Measurements from ENCODE around the gene PGA4. TPM values are rescaled to one million over a fixed set of nuclear protein-coding genes. Genes with fewer than 3 reads are reported as not detected.
"Not testable (repeated sequence)": the region's sequence is repeated elsewhere in the genome, so short reads cannot be mapped to it uniquely, and the experiment has no call there.

The PGA4 gene
- total and polyA plus RNA-seq, 7 experiments from 2014 or later, result 1.9 TPM; not detected in 6

- POLR2A ChIA-PET; CTCF ChIA-PET; H3K9me3 ChIP-seq (ENCODE audit: control insufficient read depth in 2 of 3, low read length in 3 of 3); H3K36me3 Mint-ChIP-seq; H3K4me3 Mint-ChIP-seq; H3K27ac ChIP-seq (ENCODE audit: low read depth, low read length); H3K4me1 ChIP-seq (ENCODE audit: control insufficient read depth in 2 of 2, insufficient read depth in 2 of 2, low read length in 2 of 2); H3K27ac Mint-ChIP-seq; H3K36me3 ChIP-seq (ENCODE audit: control insufficient read depth in 2 of 3, insufficient read depth in 3 of 3, low read length in 3 of 3); H3K27me3 ChIP-seq (ENCODE audit: control insufficient read depth in 2 of 2, insufficient read depth in 2 of 2, low read length in 2 of 2); H3K27me3 Mint-ChIP-seq; H3K9me3 Mint-ChIP-seq; ATAC-seq; intact Hi-C loops (cut with micrococcal nuclease); H3K4me3 ChIP-seq (ENCODE audit: low read length); DNase-seq; H3K4me1 Mint-ChIP-seq: not testable (repeated sequence)
These were observed 11.5 kb upstream of the PGA4 start for GRCh38 chr11:61210629-61211028.

- H3K9me3 Mint-ChIP-seq; H3K27me3 Mint-ChIP-seq; POLR2A ChIA-PET; CTCF ChIA-PET; intact Hi-C loops (cut with micrococcal nuclease); H3K36me3 Mint-ChIP-seq; H3K4me1 Mint-ChIP-seq; H3K27me3 ChIP-seq (ENCODE audit: control insufficient read depth in 2 of 2, insufficient read depth in 2 of 2, low read length in 2 of 2); H3K36me3 ChIP-seq (ENCODE audit: control insufficient read depth in 2 of 3, insufficient read depth in 3 of 3, low read length in 3 of 3); H3K27ac ChIP-seq (ENCODE audit: low read depth, low read length); DNase-seq; H3K9me3 ChIP-seq (ENCODE audit: control insufficient read depth in 2 of 3, low read length in 3 of 3); H3K27ac Mint-ChIP-seq; ATAC-seq; H3K4me3 ChIP-seq (ENCODE audit: low read length); H3K4me1 ChIP-seq (ENCODE audit: control insufficient read depth in 2 of 2, insufficient read depth in 2 of 2, low read length in 2 of 2); H3K4me3 Mint-ChIP-seq: not testable (repeated sequence)
These were observed 10.7 kb upstream of the PGA4 start for GRCh38 chr11:61211327-61211952.

DNA sequence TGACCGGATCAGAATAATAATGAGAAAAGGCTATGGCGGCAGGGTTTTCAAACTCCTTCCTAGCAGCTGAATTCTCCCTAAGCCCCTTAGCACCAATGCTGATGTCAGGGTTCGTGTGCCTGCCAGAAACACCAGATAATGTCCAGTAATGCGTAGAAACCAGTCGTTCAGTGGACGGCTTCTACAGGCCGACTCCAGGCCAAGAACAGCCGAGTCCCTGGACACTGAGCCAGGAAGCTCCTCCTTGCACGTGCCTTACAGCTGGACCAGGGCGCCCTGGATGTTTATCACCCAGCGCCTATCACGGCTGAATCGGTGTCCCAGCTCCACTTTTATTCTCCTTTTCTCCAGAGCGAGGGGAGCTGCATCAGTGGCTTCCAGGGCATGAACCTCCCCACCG lies 9.9 kb upstream of the PGA4 start:
- H3K27ac Mint-ChIP-seq; H3K36me3 ChIP-seq (ENCODE audit: control insufficient read depth in 2 of 3, insufficient read depth in 3 of 3, low read length in 3 of 3); H3K36me3 Mint-ChIP-seq; H3K4me1 Mint-ChIP-seq; H3K27me3 ChIP-seq (ENCODE audit: control insufficient read depth in 2 of 2, insufficient read depth in 2 of 2, low read length in 2 of 2); DNase-seq; H3K4me3 Mint-ChIP-seq; H3K4me1 ChIP-seq (ENCODE audit: control insufficient read depth in 2 of 2, insufficient read depth in 2 of 2, low read length in 2 of 2); H3K4me3 ChIP-seq (ENCODE audit: low read length); intact Hi-C loops (cut with micrococcal nuclease); H3K27ac ChIP-seq (ENCODE audit: low read depth, low read length); CTCF ChIA-PET; POLR2A ChIA-PET; H3K27me3 Mint-ChIP-seq; H3K9me3 ChIP-seq (ENCODE audit: control insufficient read depth in 2 of 3, low read length in 3 of 3); ATAC-seq; H3K9me3 Mint-ChIP-seq: not testable (repeated sequence)

DNA sequence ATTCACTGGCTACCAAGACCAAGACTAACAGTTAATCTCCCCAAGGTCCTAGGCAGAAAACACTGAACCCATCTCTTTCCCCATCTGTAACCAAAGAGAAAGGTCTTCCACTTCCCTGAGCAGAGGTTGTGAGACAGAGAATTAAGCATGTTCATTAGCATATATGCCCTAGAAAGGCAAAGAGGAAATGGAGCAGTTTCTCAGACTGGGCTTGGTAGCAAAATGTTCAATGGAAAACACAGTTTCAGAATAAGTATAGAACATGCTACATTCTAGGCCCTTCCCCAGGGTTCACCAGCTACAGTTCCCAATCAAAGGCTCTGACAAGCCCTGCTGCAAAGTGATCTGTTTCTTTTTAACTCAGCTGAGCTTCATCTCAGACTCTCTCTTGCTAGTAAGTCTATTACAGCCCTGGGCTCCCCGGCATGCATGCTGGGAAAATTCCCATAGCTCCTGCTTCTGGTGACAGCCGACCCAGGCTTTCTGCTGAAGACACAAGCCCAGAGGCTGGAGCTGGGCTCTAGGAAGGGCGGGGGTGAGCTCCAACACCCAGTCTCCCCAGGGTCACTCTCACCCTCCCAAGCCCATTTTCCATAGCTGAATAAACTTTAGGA lies 8.3 kb upstream of the PGA4 start:
- CTCF ChIA-PET; H3K36me3 Mint-ChIP-seq; ATAC-seq; H3K27me3 ChIP-seq (ENCODE audit: control insufficient read depth in 2 of 2, insufficient read depth in 2 of 2, low read length in 2 of 2); H3K36me3 ChIP-seq (ENCODE audit: control insufficient read depth in 2 of 3, insufficient read depth in 3 of 3, low read length in 3 of 3); intact Hi-C loops (cut with micrococcal nuclease); H3K4me1 Mint-ChIP-seq; H3K27me3 Mint-ChIP-seq; POLR2A ChIA-PET; H3K27ac ChIP-seq (ENCODE audit: low read depth, low read length); H3K27ac Mint-ChIP-seq; H3K4me1 ChIP-seq (ENCODE audit: control insufficient read depth in 2 of 2, insufficient read depth in 2 of 2, low read length in 2 of 2); H3K4me3 ChIP-seq (ENCODE audit: low read length); H3K4me3 Mint-ChIP-seq; H3K9me3 Mint-ChIP-seq; H3K9me3 ChIP-seq (ENCODE audit: control insufficient read depth in 2 of 3, low read length in 3 of 3); DNase-seq: not testable (repeated sequence)

DNA sequence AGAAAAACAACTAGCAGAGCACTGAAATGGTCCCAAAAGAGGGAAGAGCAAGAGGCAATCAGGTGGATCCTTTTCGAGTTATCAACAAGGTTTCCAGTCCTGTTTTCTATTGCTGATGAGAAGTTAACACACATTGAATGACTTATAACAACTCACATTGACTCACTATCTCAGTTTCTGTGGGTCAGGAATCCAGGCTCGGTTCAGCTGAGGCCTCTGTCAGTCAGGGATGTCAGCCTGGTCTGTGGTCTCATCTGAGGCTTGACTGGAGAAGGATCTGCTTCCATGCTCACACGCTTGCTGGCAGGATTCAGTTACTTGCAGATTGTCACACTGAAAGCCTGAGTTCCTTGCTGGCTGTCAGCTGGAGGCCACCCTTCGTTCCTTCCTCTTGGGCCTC lies 3.8 kb upstream of the PGA4 start:
- H3K9me3 Mint-ChIP-seq; H3K9me3 ChIP-seq (ENCODE audit: control insufficient read depth in 2 of 3, low read length in 3 of 3); H3K4me3 Mint-ChIP-seq; H3K27me3 Mint-ChIP-seq; H3K36me3 Mint-ChIP-seq; H3K27ac ChIP-seq (ENCODE audit: low read depth, low read length); H3K36me3 ChIP-seq (ENCODE audit: control insufficient read depth in 2 of 3, insufficient read depth in 3 of 3, low read length in 3 of 3); DNase-seq; H3K4me1 Mint-ChIP-seq; H3K27ac Mint-ChIP-seq; H3K27me3 ChIP-seq (ENCODE audit: control insufficient read depth in 2 of 2, insufficient read depth in 2 of 2, low read length in 2 of 2); POLR2A ChIA-PET; ATAC-seq; H3K4me1 ChIP-seq (ENCODE audit: control insufficient read depth in 2 of 2, insufficient read depth in 2 of 2, low read length in 2 of 2); H3K4me3 ChIP-seq (ENCODE audit: low read length); intact Hi-C loops (cut with micrococcal nuclease); CTCF ChIA-PET: not testable (repeated sequence)

- H3K9me3 ChIP-seq (ENCODE audit: control insufficient read depth in 2 of 3, low read length in 3 of 3); H3K27me3 ChIP-seq (ENCODE audit: control insufficient read depth in 2 of 2, insufficient read depth in 2 of 2, low read length in 2 of 2); H3K36me3 ChIP-seq (ENCODE audit: control insufficient read depth in 2 of 3, insufficient read depth in 3 of 3, low read length in 3 of 3); DNase-seq; H3K36me3 Mint-ChIP-seq; CTCF ChIA-PET; ATAC-seq; H3K27ac Mint-ChIP-seq; intact Hi-C loops (cut with micrococcal nuclease); H3K27me3 Mint-ChIP-seq; H3K4me3 ChIP-seq (ENCODE audit: low read length); H3K4me1 Mint-ChIP-seq; POLR2A ChIA-PET; H3K4me3 Mint-ChIP-seq; H3K27ac ChIP-seq (ENCODE audit: low read depth, low read length); H3K4me1 ChIP-seq (ENCODE audit: control insufficient read depth in 2 of 2, insufficient read depth in 2 of 2, low read length in 2 of 2); H3K9me3 Mint-ChIP-seq: not testable (repeated sequence)
These were observed 3.1 kb upstream of the PGA4 start for GRCh38 chr11:61219016-61219415.

DNA sequence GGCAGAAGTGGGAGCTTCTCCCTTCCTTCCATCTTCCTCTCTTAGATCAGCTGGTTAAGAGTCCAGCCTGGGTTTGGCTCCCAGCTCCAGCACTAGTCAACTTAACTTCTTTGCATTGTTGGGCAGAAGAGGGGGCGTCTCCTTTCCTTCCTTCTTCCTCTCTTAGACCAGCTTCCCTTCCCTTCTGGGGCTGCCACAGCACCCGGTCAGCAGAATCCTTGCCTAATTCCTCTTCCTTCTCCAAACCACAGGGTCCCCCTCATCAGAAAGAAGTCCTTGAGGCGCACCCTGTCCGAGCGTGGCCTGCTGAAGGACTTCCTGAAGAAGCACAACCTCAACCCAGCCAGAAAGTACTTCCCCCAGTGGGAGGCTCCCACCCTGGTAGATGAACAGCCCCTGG lies 545 bp downstream of the PGA4 start:
- H3K27me3 ChIP-seq (ENCODE audit: control insufficient read depth in 2 of 2, insufficient read depth in 2 of 2, low read length in 2 of 2); H3K9me3 ChIP-seq (ENCODE audit: control insufficient read depth in 2 of 3, low read length in 3 of 3); H3K36me3 Mint-ChIP-seq; H3K4me1 ChIP-seq (ENCODE audit: control insufficient read depth in 2 of 2, insufficient read depth in 2 of 2, low read length in 2 of 2); H3K27ac Mint-ChIP-seq; CTCF ChIA-PET; H3K27ac ChIP-seq (ENCODE audit: low read depth, low read length); H3K4me3 Mint-ChIP-seq; DNase-seq; H3K36me3 ChIP-seq (ENCODE audit: control insufficient read depth in 2 of 3, insufficient read depth in 3 of 3, low read length in 3 of 3); intact Hi-C loops (cut with micrococcal nuclease); H3K4me1 Mint-ChIP-seq; H3K4me3 ChIP-seq (ENCODE audit: low read length); H3K27me3 Mint-ChIP-seq; H3K9me3 Mint-ChIP-seq; POLR2A ChIA-PET: not testable (repeated sequence)
- ATAC-seq, result peak; percentile 49
